GM12892 (cell line): ENCODE data around the gene SLIT3.

Experiments used
- POLR2A ChIP-seq: IDR thresholded peaks from 2 replicates; pipeline ENCODE4 v1.6.1; 2011; ENCODE audit warnings: low read depth, low read length, control low read depth
- POLR2AphosphoS5 ChIP-seq: IDR thresholded peaks from 2 replicates; pipeline ENCODE4 v1.6.1; 2011; ENCODE audit warnings: low read depth, low read length, control low read depth
- TAF1 ChIP-seq: IDR thresholded peaks from 2 replicates; pipeline ENCODE4 v1.6.1; 2011; ENCODE audit warnings: low read depth, mild to moderate bottlenecking, control low read depth, low read length, borderline replicate concordance

GRCh38 chr5:169260896-169261569, 39.9 kb downstream of the SLIT3 start:
- TF ChIP-seq POLR2AphosphoS5 (no peak), POLR2A (no peak), TAF1 (no peak)
